Erythroblast (primary cell): ENCODE data around the gene XPR1.

ENCODE experiments used
- GATA1 ChIP-seq: IDR thresholded peaks from 2 replicates; pipeline ENCODE4 v1.6.1; 2011; ENCODE audit warnings: low read depth, mild to moderate bottlenecking, control low read depth, low read length, moderate library complexity
- POLR2A ChIP-seq: IDR thresholded peaks from 2 replicates; pipeline ENCODE4 v1.6.1; 2011; ENCODE audit warnings: mild to moderate bottlenecking, low read length

DNA sequence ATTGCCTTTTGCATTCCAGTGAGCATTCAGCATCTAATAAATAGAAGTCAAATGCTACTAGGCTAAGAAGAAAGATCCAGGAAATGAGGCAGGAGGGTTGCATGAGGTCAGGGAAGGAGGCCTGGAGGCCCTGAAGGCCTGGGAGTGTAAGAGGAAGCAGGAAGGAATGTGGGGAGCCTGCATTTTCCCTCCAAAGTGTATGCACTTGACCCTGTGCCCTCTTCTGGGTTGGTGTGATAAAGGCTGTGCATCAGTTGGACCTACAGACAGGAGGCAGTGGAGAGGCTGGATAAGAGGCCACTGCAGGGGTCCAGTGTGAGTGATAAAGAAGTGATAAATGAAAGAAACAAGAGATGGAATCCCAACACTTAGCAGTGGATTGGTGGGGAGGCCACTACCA lies 301.3 kb downstream of the XPR1 start:
- TF ChIP-seq POLR2A (no peak), GATA1 (no peak)
